Measurements from ENCODE around the gene FUT4.
"Not testable (repeated sequence)": the region's sequence is repeated elsewhere in the genome, so short reads cannot be mapped to it uniquely, and the experiment has no call there.

Gene FUT4

GRCh38 chr11:94568200-94568599 is 24.5 kb downstream of the FUT4 start:
- DNase-seq (ENCODE audit: low spot score) = no peak

DNA sequence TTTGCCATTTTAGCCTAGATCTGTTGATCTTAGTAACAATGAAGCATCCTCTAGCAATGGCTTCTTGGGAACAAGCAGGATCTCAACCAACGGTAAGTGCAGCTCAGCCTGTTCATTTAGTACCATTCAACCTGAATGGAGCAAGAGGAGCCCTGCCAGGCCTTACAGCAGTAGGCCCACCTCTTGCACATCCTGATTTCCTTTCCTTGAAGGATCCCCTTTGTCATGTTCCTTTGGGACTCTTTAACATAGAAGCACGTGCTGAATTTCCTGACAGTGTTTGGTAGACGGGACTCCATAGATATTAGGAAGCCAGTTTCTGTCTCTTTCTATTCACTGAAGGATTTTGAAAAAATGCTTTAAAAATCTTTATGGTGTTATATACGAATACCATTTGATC is 25.0 kb downstream of the FUT4 start:
- no peak for DNase-seq (ENCODE audit: low spot score)

DNA sequence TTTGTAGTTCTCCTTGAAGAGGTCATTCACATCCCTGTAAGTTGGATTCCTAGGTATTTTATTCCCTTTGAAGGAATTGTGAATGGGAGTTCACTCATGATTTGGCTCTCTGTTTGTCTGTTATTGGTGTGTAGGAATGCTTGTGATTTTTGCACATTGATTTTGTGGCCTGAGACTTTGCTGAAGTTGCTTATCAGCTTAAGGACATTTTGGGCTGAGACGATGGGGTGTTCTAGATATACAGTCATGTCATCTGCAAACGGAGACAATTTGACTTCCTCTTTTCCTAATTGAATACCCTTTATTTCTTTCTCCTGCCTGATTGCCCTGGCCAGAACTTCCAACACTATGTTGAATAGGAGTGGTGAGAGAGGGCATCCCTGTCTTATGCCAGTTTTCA is 29.3 kb downstream of the FUT4 start:
- DNase-seq (ENCODE audit: low spot score) = not testable (repeated sequence)

DNA sequence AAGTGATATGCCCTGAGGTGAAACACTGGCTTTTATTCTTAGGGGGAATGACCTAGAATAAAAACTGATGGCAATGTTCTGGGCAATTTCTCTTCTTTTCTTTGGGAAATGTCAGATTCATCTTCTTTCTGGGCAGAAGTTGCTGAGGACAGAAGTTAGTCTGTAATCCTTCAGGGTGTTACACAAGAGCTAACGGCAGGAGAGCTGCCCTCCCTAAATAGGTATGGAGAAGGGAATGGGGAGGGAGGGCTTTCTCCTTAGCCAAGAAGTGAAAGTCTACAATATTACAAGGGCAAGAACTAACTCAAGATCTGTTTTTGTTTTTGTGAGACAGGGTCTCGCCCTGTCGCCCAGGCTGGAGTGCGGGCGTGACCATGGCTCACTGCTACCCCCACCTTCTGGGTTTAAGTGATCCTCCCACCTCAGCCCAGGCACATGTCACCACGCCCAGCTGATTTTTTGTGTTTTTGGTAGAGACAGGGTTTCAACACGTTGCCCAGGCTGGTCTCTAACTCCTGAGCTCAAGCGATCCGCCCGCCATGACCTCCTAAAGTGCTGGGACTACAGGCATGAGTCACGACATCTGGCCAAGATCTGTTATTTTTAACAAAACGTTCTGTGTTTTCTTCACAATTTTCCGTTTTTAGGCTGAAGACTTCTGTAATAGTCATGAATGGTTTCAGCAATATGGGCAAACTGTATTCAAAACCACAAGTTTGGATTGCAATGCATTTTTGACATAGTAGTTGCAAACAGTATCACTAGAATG is 30.7 kb downstream of the FUT4 start:
- no peak for DNase-seq (ENCODE audit: low spot score)

DNA sequence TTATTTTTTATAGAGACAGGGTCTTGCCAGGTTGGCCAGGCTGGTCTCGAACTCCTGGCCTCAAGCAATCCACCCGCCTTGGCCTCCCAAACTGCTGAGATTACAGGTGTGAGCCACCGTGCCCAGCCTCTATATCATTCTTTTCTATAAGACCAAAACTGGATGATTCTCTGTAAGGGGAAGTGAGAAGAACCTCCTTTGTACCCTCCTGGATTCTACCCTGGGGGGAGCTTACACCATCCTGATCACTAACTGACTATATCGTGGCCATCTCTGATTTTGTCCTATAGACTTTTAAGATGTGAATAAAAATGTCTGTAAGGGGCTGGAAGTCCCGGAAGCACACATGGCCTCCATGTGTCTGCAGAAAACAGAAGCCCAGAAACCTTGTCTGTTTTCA is 32.6 kb downstream of the FUT4 start:
- DNase-seq (ENCODE audit: low spot score) = no peak

DNA sequence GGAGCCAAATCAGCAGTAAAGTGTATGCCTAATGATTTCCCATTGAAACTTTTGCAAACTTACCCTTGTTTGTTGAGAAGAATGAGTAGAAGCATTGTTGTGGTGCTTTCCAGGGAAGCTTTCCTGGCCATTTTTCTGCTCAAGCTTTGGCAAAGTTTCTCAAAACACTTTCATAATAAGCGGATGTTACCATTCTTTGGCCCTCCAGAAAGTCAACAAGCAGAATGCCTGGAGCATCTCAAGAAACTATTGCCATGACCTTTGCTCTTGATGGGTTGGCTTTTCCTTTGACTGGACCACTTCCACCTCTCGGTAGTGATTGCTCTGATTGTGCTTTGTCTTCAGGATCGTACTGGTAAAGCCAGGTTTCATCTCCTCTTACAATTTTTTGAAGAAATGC is 34.1 kb downstream of the FUT4 start:
- no peak for DNase-seq (ENCODE audit: low spot score)

DNA sequence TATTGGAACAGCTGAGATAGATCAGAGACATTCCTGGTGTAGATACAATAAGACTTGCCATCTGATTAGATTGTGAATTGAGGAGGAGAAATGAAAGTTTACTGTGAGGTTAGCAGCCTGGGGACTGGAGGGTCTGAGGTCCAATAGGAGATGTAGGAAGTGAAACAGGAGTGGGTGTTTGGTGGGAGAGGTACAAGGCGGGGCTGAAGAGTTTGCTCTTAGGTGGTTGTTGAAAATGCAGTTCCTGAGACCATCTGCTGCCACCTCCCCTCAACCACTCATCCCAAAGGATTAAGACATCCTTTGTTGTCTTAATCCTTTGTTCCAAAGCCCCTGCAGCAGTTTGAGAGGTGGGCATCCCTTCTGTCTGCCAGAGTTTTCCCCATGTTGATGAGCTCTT is 38.2 kb downstream of the FUT4 start:
- no peak for DNase-seq (ENCODE audit: low spot score)

DNA sequence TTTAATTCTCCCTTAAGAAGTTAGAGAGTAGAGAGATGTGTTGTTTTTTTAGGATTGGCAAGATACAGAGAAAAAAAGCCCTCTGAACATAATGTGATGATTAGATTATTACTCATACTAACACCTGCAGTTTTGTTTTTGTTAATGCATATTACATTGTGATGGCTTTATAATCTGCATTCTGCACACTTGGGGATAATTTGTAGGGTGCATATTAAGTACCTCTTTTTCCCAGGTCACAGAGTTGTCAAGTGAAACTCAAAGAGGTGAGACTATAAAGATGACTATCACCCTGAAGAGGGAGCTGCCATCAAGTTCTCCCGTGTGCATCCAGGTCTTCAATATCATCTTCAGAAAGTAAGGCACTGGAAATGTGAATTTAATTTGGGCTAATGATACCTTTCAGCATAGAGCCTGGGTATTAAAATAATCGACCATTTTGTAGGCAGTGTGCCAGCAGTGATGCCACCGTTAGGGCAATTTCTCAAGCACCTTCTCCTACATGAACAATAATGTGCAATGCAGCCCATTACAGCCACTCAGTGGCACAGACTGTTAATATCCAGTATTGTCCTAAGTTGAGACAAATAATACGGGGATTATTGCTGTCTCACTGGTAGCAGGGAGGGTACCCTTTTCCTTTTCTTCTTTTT is 39.6 kb downstream of the FUT4 start:
- DNase-seq (ENCODE audit: low spot score) = no peak

DNA sequence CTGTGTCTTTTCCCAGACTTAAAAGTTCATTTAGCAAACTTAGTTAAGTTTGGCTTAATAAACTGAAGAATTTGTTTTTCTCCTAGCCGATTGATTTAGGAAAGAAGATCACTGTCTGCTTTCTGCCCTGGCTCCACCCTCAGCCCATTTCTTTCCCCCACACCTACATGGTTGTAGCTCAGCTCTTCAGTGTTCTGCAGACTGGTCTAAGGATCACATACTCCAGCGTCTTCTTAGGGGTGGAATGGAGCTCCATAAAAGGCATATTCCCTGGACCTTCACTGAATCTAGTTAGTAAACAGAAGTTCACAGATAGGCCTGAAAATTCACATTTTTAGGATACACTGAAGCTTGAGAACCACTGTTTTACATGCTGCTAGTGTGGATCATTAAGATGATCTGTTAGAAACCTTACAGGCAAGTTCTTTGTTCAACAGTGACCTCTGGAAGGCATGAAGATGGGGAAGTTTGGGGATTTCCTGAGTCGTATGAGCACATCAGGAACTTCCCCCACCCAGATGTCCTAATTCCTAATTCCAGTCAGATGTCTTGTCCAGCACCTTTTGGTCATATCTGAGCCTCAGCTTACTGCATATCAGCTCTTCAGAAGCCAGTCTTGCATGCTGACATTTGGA is 40.3 kb downstream of the FUT4 start:
- DNase-seq (ENCODE audit: low spot score) = no peak

GRCh38 chr11:94584978-94585377 is 41.3 kb downstream of the FUT4 start:
- no peak for DNase-seq (ENCODE audit: low spot score)

DNA sequence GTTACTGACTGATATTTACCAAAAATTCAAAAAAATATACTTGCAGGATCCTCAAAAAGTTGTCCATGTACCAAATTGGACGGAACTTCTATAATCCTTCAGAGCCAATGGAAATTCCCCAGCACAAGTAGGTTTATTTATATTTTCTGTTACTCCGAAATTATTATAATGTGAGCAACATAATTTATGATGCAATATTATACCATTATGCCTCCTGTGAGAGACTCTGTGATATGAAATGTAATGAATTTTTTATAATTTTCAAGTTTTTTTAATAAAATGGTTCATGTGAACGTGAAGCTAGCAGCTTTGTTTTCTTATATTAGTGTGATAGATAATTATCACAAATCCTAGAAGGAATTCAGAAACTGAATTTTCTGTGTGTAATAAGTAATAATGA is 41.7 kb downstream of the FUT4 start:
- DNase-seq (ENCODE audit: low spot score) = no peak

- no peak for DNase-seq (ENCODE audit: low spot score)
Measured at GRCh38 chr11:94586546-94586945, 42.8 kb downstream of the FUT4 start.

- DNase-seq (ENCODE audit: low spot score) = no peak
Measured at GRCh38 chr11:94586978-94587377, 43.3 kb downstream of the FUT4 start.

GRCh38 chr11:94588366-94588942 is 44.7 kb downstream of the FUT4 start:
- no peak for DNase-seq (ENCODE audit: low spot score)

DNA sequence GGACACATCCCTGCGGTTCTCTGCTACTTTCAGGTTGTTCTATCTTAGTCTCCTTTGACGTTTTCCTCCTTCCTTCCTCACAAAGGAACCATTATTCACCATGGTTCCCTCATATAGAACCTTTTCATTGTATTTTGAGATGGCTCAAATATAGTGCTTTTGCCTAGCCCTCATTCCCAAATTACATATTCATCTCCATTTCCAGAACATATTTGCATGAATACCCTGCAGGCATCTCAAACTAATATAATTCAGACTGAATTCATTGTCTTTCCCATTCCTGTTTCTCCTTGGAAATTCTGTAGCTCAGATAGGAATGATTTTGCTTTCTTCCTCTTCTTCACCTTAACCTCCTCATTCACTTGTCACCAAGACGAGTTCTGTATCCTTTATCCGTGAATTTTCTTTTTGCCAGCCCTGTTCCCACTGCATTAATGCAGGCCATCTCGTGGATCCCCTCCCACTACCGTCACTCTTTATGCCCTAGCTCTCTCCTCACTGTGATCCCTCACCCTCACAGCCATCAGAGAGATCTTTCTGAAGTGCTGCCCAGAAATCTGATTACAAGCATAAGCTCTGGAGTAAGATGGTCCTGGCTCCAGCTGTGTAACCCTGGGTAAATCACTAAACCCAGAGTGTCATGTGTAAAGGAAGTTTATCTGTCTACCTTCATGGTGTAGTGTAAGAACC is 46.8 kb downstream of the FUT4 start:
- DNase-seq (ENCODE audit: low spot score) = no peak

DNA sequence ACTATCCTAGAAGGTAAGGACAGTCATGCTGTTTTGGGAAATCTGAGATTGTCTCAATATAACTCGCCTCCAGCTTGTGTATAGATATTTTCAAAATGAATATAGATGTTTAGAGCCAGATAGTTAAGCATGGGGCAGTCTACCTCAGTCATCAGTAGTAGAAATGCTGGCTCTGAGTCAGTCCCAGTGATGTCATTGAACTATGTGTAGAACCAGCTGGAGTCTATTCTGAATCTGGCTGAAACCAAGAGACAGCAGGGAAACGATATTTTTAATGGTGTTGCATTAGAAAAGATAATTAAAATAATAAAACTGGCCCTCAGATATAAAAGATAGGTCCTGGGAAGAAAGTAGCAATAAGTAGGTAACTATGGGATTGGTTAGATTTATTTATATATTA is 49.3 kb downstream of the FUT4 start:
- no peak for DNase-seq (ENCODE audit: low spot score)

DNA sequence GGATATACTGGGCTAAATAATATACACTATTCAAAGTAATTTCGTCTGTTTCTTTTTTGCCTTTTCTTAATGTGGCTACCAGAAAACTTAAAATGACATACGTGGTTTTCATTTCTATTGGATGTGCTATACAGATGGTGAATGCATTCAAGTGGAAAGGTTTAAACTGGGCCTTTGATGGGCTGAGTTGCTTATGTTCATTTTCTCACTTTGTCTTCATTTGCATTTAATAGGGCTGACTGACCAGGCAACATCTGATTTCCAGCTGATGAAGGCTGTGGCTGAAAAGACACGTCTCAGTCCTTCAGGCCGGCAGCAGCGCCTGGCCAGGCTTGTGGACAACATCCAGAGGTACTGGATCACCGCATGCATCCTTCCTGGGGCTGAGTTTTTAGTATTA is 51.4 kb downstream of the FUT4 start:
- DNase-seq (ENCODE audit: low spot score) = no peak

GRCh38 chr11:94597896-94598295 is 54.2 kb downstream of the FUT4 start:
- DNase-seq (ENCODE audit: low spot score) = no peak
